Measurements from ENCODE around the gene MSMB. TPM values are rescaled to one million over a fixed set of nuclear protein-coding genes. Genes with fewer than 3 reads are reported as not detected.

The MSMB gene
- polyA plus RNA-seq, 1 donor (not counting 4 experiments of a cell fraction or from before 2014, with no cell fraction given) = not detected

DNA sequence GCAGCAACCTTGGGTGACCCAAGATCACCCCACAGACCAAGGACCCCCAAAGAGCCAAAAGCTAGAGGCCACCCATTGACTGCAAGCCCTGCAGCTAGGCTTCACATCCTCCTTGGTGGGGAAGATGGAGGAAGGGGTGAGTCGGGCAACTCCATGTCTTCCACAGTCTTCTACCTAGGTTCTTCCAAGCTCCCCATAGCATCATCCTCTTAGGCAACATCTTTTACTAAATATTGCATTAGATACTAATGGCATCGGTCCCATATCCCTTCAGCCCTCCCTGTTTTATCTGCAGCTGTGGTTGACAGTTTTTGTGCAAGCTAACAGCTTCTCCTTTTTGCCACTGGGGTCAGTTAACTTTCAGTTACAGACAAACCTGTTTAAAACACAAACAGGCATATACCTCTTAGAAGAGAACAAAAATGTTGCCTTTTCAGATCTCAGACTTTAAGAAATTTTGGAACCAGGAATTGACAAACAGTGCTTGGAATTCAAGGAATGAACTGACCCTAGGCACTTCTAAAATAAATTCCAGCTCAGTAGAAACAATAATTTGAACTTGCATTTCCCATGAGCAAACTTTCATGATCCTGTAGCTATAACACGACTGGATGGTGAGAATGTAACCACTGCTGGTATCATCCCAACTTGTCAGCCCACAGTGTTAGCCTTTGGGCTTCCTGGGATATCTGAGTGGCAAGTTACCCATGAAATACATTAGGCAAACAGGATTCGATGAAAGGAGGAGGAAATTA, 33.9 kb upstream of the MSMB start:
- Histone ChIP-seq H3K36me3 (ENCODE audit: control insufficient read depth in 2 of 2, extremely low read depth in 1 of 2, insufficient read depth in 2 of 2, low read length in 2 of 2) (no peaks in the 10 kb centered on the region), H3K27me3 (ENCODE audit: control insufficient read depth, extremely low read depth, insufficient read depth, low read length) (peaks cover 4% of the 10 kb centered on the region), H3K27ac (ENCODE audit: control insufficient read depth, insufficient read depth, low read length) (no peak overlapping the region), H3K79me2 (ENCODE audit: control insufficient read depth, insufficient read depth, low read length) (no peaks in the 10 kb centered on the region), H3K4me3 (ENCODE audit: control insufficient read depth in 2 of 3, extremely low read depth in 1 of 3, insufficient read depth in 2 of 3, low read depth in 1 of 3, low read length in 3 of 3) (no peak overlapping the region), H2AFZ (ENCODE audit: control insufficient read depth, low read length) (no peak overlapping the region), H4K20me1 (ENCODE audit: control insufficient read depth, extremely low read depth, insufficient read depth, low read length) (no peaks in the 10 kb centered on the region), H3K9ac (ENCODE audit: control insufficient read depth, extremely low read depth, insufficient read depth, low read length) (no peak overlapping the region), H3K9me1 (ENCODE audit: control insufficient read depth, extremely low read depth, insufficient read depth, low read length) (no peaks in the 10 kb centered on the region), H3K4me2 (ENCODE audit: control insufficient read depth, extremely low read depth, insufficient read depth, low read depth, low read length) (no peak overlapping the region), H3K4me1 (ENCODE audit: control insufficient read depth, extremely low read depth, insufficient read depth, low read length) (no peaks in the 10 kb centered on the region), H3K9me3 (ENCODE audit: control insufficient read depth, low read depth, low read length) (no peaks in the 10 kb centered on the region)
- no peak for TF ChIP-seq EZH2 (IDR thresholded peaks at IDR 0.05; ENCODE audit: low read length)
- TF ChIP-seq, protein P1, sequence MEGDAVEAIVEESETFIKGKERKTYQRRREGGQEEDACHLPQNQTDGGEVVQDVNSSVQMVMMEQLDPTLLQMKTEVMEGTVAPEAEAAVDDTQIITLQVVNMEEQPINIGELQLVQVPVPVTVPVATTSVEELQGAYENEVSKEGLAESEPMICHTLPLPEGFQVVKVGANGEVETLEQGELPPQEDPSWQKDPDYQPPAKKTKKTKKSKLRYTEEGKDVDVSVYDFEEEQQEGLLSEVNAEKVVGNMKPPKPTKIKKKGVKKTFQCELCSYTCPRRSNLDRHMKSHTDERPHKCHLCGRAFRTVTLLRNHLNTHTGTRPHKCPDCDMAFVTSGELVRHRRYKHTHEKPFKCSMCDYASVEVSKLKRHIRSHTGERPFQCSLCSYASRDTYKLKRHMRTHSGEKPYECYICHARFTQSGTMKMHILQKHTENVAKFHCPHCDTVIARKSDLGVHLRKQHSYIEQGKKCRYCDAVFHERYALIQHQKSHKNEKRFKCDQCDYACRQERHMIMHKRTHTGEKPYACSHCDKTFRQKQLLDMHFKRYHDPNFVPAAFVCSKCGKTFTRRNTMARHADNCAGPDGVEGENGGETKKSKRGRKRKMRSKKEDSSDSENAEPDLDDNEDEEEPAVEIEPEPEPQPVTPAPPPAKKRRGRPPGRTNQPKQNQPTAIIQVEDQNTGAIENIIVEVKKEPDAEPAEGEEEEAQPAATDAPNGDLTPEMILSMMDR (optimal IDR thresholded peaks at IDR 0.05 in 1 of 3, IDR thresholded peaks at IDR 0.05 in 1 of 3, conservative IDR thresholded peaks at IDR 0.05 in 1 of 3; ENCODE audit: extremely low read depth in 1 of 3, insufficient read depth in 2 of 3, low read length in 3 of 3) = no peak
- DNase-seq (ENCODE audit: low read depth, low spot score) (no peak), FAIRE-seq (no peak)
- dilution Hi-C loops (cut with MboI; ENCODE audit: extremely low pct_ligation_motif_present, low sequenced_read_pairs) = no loop called here

DNA sequence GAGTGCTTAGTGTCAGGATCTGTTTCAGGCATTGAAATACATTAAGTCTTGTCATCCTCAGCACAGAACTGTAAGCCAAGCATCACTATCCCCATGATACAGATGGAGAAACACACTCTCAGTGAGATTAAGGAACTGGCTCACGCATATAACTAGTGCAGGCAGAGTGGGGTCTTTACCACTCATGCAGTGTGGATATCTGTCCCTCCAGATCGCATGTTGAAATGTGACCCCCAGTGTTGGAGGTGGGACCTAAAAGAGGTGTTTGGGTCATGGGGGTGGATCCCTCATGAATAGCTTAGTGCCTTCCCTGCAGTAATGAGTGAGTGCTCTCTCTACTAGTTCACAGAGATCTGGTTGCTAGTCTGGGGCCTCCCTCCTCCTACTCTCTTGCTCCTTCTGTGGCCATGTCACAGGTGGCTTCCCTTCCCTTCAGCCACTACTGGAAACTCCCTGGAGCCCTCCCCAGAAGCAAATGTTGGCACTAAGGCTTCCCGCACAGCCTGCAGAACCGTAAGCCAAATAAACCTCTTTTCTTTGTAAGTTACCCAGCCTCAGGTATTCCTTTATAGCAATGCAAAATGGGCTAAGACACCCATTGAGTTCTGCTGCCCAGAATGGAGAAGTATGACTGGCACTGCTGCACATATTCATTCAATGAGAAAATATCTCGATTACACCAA, 31.8 kb upstream of the MSMB start:
- no peaks in the 10 kb centered on the region for H3K9me3 ChIP-seq (ENCODE audit: control insufficient read depth, low read depth, low read length)
- no peak overlapping the region for H2AFZ ChIP-seq (ENCODE audit: control insufficient read depth, low read length)
- H3K36me3 ChIP-seq (ENCODE audit: control insufficient read depth in 2 of 2, extremely low read depth in 1 of 2, insufficient read depth in 2 of 2, low read length in 2 of 2) = no peaks in the 10 kb centered on the region
- no peaks in the 10 kb centered on the region for H3K4me1 ChIP-seq (ENCODE audit: control insufficient read depth, extremely low read depth, insufficient read depth, low read length)
- no peak overlapping the region for H3K4me2 ChIP-seq (ENCODE audit: control insufficient read depth, extremely low read depth, insufficient read depth, low read depth, low read length)
- no peaks in the 10 kb centered on the region for H4K20me1 ChIP-seq (ENCODE audit: control insufficient read depth, extremely low read depth, insufficient read depth, low read length)
- H3K9ac ChIP-seq (ENCODE audit: control insufficient read depth, extremely low read depth, insufficient read depth, low read length) = no peak overlapping the region
- no peak overlapping the region for H3K27ac ChIP-seq (ENCODE audit: control insufficient read depth, insufficient read depth, low read length)
- H3K27me3 ChIP-seq (ENCODE audit: control insufficient read depth, extremely low read depth, insufficient read depth, low read length) = no peaks in the 10 kb centered on the region
- no peak for TF ChIP-seq EZH2 (IDR thresholded peaks at IDR 0.05; ENCODE audit: low read length)
- TF ChIP-seq, protein P1 (optimal IDR thresholded peaks at IDR 0.05 in 1 of 3, IDR thresholded peaks at IDR 0.05 in 1 of 3, conservative IDR thresholded peaks at IDR 0.05 in 1 of 3; ENCODE audit: extremely low read depth in 1 of 3, insufficient read depth in 2 of 3, low read length in 3 of 3) = no peak
- DNase-seq (ENCODE audit: low read depth, low spot score) (no peak), FAIRE-seq (no peak)
- dilution Hi-C loops (cut with MboI; ENCODE audit: extremely low pct_ligation_motif_present, low sequenced_read_pairs) = no loop called here
- H3K79me2 ChIP-seq (ENCODE audit: control insufficient read depth, insufficient read depth, low read length) = no peaks in the 10 kb centered on the region
- H3K9me1 ChIP-seq (ENCODE audit: control insufficient read depth, extremely low read depth, insufficient read depth, low read length) = no peaks in the 10 kb centered on the region
- no peak overlapping the region for H3K4me3 ChIP-seq (ENCODE audit: control insufficient read depth in 2 of 3, extremely low read depth in 1 of 3, insufficient read depth in 2 of 3, low read depth in 1 of 3, low read length in 3 of 3)
